Measurements from ENCODE around the gene ANXA11.

ANXA11 gene

DNA sequence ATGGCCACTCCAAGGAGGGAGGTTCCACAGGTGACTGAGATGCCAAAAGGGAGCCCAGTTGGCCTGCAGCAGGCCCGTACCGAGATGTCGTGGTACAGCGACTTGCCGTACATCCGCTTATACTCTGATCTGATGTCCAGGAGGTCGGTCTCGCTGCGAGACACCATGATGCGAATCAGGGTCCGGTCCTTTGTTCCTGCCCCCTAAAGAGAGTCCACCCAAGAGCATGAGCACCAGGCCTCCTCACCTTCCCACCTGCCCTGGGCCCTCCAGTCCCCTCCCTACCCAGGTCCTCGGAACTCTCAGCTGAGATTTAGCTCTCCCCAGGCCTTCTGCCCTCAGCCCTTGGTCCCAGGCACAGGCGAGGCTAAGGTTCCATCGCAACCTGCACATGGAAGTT is 47.8 kb downstream of the ANXA11 start:
- Histone ChIP-seq H3K4me3 (ENCODE audit: low read depth in 1 of 2, low read length in 1 of 2) (no peak overlapping the region), H3K36me3 (peaks cover 100% of the 10 kb centered on the region), H3K27ac (no peak overlapping the region), H3K9me3 (no peaks in the 10 kb centered on the region), H3K27me3 (no peaks in the 10 kb centered on the region), H3K4me1 (ENCODE audit: control insufficient read depth in 1 of 2, insufficient read depth in 1 of 2, low read depth in 1 of 2, low read length in 1 of 2) (no peaks in the 10 kb centered on the region)
- TF ChIP-seq, protein P1, sequence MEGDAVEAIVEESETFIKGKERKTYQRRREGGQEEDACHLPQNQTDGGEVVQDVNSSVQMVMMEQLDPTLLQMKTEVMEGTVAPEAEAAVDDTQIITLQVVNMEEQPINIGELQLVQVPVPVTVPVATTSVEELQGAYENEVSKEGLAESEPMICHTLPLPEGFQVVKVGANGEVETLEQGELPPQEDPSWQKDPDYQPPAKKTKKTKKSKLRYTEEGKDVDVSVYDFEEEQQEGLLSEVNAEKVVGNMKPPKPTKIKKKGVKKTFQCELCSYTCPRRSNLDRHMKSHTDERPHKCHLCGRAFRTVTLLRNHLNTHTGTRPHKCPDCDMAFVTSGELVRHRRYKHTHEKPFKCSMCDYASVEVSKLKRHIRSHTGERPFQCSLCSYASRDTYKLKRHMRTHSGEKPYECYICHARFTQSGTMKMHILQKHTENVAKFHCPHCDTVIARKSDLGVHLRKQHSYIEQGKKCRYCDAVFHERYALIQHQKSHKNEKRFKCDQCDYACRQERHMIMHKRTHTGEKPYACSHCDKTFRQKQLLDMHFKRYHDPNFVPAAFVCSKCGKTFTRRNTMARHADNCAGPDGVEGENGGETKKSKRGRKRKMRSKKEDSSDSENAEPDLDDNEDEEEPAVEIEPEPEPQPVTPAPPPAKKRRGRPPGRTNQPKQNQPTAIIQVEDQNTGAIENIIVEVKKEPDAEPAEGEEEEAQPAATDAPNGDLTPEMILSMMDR (IDR thresholded peaks at IDR 0.05) = no peak

DNA sequence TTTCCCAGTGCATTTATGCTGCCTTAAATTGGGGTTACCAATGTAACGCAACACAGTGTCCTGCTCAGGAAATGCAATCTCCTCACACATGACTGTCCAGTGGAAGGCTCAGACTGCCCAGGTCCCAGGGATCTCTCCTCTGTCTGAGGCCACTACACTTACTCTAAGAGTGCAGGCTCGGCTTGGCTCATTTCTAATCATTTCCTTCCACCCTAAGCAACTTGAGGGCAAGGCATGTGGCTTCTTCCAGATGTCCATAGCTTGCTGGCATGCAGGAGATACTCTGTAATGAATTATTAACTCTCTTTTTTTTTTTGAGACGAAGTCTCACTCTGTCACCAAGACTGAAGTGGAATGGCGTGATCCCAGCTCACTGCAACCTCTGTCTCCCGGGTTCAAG is 49.1 kb downstream of the ANXA11 start:
- TF ChIP-seq, protein P1 (IDR thresholded peaks at IDR 0.05) = no peak
- Histone ChIP-seq H3K4me1 (ENCODE audit: control insufficient read depth in 1 of 2, insufficient read depth in 1 of 2, low read depth in 1 of 2, low read length in 1 of 2) (no peaks in the 10 kb centered on the region), H3K4me3 (ENCODE audit: low read depth in 1 of 2, low read length in 1 of 2) (no peak overlapping the region), H3K9me3 (no peaks in the 10 kb centered on the region), H3K27me3 (no peaks in the 10 kb centered on the region), H3K27ac (no peak overlapping the region), H3K36me3 (peaks cover 100% of the 10 kb centered on the region)

GRCh38 chr10:80155696-80156215 is 49.6 kb downstream of the ANXA11 start:
- Histone ChIP-seq H3K27ac (no peak overlapping the region), H3K36me3 (peaks cover 100% of the 10 kb centered on the region), H3K27me3 (no peaks in the 10 kb centered on the region), H3K4me3 (ENCODE audit: low read depth in 1 of 2, low read length in 1 of 2) (no peak overlapping the region), H3K9me3 (no peaks in the 10 kb centered on the region), H3K4me1 (ENCODE audit: control insufficient read depth in 1 of 2, insufficient read depth in 1 of 2, low read depth in 1 of 2, low read length in 1 of 2) (no peaks in the 10 kb centered on the region)
- TF ChIP-seq, protein P1 (IDR thresholded peaks at IDR 0.05) = no peak

DNA sequence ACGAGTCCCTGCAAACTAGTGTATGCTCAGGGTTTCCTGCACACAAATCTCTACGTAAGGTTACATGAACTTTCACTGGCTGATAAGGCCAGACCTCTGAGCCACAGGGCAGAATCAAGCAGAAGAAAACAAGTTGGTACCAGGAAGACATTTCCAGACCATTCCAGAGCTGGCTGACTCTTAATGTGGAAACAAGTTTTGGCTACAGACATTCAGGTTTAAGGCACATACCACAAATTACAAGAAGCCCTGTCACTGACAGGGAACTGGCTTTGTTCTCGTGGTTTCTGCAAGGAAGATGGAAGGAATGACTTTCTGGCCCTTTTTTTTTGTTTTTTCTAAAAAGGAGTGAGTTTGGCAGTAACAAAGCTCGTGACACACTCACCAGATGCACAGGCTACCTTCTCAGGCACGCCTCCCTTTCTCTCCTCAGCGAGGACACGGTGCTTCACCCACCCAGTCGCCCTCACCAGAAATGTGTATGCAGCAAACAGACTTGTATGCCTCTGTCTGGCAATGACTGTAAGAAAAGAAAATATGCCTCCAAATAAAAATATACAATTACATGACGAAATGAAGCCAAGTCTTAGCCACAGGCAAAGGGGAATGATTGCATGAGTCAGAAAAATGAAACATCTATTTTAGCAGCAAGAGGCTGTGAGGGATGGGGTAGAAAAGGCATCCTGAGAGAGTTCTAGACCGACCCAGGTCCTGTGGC is 50.2 kb downstream of the ANXA11 start:
- no peaks in the 10 kb centered on the region for H3K4me1 ChIP-seq (ENCODE audit: control insufficient read depth in 1 of 2, insufficient read depth in 1 of 2, low read depth in 1 of 2, low read length in 1 of 2)
- peaks cover 100% of the 10 kb centered on the region for H3K36me3 ChIP-seq
- H3K27ac ChIP-seq = peak overlapping the region; percentile 20
- no peaks in the 10 kb centered on the region for H3K9me3 ChIP-seq
- TF ChIP-seq, protein P1 (IDR thresholded peaks at IDR 0.05) = no peak
- H3K4me3 ChIP-seq (ENCODE audit: low read depth in 1 of 2, low read length in 1 of 2) = no peak overlapping the region
- H3K27me3 ChIP-seq = no peaks in the 10 kb centered on the region

- Histone ChIP-seq H3K4me3 (ENCODE audit: low read depth in 1 of 2, low read length in 1 of 2) (no peak overlapping the region), H3K27ac (peak overlapping the region; percentile 20), H3K27me3 (no peaks in the 10 kb centered on the region), H3K36me3 (peaks cover 100% of the 10 kb centered on the region), H3K9me3 (no peaks in the 10 kb centered on the region), H3K4me1 (ENCODE audit: control insufficient read depth in 1 of 2, insufficient read depth in 1 of 2, low read depth in 1 of 2, low read length in 1 of 2) (no peaks in the 10 kb centered on the region)
- TF ChIP-seq, protein P1 (IDR thresholded peaks at IDR 0.05) = no peak
Measured at GRCh38 chr10:80154626-80154977, 50.7 kb downstream of the ANXA11 start.
